GM15510 (cell line): ENCODE measurements around the gene DIS3L2.

Experiments
- POLR2A ChIP-seq: IDR thresholded peaks from 3 replicates; pipeline ENCODE4 v1.6.1; 2011; ENCODE audit warnings: borderline replicate concordance; ENCODE audit not compliant: insufficient read length; ENCODE audit errors: extremely low read depth

DIS3L2 gene

DNA sequence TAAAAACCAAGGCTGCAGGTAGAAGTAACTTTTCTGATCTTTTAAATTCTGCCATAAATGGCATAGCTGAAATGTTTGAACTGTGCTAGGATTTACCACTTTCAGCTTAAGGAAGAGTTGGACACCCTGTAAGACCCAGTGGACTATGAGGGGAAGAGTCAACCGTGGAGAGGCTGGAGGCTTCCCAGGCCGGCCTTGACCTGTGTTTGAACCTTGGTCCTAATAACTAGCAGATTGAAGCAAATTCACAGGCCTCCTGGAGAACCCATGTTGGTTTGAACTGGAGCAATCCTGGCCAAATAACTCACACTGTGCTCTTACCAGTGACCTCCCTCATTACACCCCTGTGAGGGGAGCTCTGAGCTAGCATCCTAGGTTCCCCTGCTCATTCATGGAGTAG is 329.8 kb downstream of the DIS3L2 start:
- TF ChIP-seq POLR2A: no peak

DNA sequence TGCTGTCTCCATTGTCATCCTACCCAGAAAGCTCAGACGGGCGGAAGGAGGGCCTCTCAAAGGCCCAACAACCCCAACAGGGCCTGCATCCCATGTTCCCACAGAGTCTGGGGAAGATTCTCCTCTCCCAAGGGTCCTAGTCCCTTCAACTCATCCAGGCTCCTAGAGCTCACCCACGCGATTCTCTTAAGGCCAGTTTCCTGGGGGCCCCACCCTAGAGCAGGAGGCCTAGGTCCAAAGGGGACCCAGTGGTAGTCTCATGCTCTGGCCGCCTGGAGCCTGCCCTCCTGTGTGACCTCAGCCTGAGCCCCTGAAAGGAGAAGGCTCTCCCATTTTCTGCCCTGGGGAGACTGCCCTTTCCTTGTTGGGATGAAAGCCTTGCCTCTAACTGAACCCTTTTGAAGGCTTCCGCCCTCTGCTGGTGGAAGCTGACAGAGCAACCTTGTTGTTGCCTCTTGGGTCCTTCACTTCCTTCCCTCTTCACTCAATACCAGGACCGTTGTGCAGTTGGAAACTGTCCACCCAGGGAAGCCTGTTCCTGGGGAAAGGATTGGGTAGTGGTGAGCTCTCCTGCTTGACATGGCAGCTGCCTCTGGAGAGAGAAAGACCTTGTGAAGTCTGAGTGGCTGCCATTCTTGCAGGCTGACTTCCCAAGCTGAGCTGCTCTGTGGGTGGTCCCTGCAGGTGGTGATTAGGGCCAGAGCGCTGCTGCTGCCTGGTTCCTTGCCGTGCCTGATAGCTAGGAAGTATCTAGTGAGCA is 331.1 kb downstream of the DIS3L2 start:
- TF ChIP-seq POLR2A: no peak

DNA sequence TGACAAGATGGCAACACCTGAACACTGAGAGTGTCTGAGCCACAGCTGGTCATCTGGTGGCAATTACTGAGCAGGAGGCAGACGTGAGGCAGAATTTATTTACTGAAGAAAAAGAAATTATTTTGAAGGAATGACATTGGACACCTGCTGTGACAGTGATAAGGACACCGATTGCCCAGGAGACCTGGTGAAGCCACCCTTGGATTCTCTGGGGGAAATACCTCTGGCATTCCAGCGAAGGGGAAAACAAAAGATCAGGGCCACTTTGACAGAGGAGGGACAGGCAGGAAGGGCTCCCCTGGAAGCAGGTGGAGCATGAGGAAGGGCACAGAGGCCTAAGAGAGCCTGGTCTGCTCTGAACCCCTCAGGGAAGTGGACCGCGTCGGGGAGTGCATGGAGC is 331.7 kb downstream of the DIS3L2 start:
- no peak for TF ChIP-seq POLR2A

DNA sequence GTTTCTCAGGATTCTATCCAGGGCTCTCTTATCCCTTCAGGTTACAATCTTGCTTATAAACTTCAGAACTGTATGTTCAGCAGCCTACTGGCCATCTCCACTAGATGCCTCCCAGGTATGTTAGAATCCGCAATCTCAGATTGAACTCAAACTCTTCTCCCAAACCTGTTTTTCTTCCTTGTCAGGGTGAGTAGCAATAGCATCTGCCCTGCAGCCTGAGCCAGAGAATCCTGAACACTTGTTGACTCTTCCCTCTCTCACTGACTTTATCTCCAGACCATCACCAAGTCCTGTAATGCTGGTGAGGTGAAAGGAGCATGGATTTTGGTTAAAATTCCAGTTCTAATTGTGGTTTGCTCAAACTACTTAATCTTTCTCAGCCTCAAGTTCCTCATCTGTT is 334.5 kb downstream of the DIS3L2 start:
- no peak for TF ChIP-seq POLR2A

DNA sequence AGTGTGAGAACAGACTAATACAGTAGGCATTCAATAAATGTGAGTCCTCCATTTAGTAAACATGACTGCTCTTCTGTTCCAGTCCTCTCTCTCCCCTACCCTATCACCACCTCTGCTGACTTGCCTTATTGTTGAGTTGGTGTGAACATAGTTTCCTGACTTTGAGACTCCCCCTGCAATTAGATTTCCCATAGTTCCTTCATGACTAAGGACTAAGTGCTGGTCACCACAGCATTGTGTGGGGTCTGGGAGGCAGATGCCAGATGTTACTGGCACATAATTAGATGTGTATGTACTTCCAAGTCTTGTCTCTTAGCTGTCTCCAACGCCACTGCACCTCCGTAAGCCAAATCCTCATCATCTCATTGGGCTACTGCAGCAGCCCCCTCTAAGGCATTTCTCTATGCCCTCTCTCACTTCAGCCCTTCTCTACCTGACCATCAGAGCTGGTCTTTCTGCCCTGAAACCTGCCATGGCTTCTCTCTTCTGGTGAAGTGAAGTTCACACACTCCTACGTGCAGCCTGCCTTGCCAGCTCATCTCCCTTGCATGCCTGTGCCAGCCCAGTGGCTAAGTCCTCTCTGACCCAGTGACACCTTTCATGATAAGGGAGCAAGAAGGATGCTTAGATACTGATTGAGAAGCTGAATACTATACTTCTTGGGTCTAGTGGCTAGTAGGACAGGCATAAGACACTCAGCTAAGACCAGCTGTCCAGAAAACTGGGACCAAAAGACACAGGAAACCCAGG is 335.4 kb downstream of the DIS3L2 start:
- no peak for TF ChIP-seq POLR2A

DNA sequence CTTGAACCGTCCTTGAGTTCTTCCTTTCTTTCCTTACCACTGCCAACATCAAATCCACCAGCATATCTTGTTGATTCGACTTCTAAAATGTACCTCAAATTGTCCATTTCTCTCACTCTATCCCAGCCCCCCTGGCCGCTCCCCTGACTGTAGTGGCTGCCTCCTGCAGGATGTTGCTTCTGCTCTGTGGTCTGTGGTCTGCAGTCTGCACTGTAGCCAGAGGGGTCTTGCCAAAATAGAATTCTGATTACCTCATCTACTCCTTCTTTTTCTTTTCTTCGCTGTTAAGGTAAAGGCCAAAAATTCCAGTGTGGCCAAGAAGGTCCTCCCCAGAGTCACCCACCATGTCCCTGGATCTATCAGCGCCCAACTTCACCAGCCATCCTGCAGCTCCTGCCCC is 337.6 kb downstream of the DIS3L2 start:
- TF ChIP-seq POLR2A: no peak

DNA sequence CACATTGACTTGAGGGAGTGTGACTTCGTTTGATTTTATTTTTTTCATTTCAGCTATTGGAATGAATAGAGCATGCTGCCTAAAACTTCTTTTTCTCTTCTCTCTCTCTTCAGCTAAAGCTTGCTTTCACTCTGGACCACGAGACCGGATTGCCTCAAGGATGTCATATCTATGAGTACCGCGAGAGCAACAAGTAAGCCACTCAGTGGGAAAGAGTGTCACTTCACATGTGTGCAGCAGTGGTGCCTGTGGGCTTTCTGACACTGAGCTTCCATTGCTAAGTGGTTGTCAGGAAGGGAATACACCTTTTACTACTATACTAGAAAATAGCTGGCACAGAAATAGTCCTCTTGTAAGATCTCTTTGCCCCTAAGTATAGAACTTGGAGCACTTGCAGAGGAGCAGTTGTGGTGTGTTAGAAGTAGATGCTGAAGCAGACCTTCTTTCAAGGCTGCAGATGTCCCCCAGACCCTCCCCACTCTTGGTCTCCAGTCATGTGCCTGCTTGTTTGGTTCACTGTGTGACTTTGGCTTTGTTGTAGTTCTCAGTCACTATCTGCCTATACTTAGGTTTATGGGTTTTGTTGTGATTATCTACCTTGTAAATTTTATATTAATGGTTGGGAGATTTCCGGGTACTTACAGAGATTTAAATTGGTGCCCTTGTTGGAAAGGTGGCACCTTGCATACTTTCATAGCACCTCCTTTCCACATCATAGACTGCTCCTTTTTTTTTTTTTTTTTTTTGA is 338.6 kb downstream of the DIS3L2 start:
- no peak for TF ChIP-seq POLR2A

DNA sequence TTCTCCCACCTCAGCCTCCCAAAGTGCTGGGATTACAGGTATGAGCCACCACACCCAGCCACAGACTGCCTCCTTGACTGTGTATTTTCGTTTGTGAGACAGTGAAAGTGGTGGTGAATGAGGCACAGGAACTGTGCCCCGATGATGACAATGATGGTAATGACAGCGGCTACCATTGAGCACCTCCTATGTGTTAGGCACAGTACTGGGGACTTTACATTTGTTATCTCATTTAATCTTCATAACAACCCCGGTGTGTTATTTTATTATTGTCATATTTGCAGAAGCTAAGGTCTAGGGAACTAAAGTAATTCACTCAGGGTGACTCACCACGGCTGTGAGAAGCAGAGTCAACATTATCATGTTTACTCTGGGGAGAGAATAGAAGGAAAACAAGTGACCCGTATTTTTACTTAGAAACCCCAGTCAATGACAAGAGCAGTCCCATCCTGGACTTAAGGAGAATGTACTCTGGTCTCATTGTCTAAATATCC is 339.4 kb downstream of the DIS3L2 start:
- no peak for TF ChIP-seq POLR2A

DNA sequence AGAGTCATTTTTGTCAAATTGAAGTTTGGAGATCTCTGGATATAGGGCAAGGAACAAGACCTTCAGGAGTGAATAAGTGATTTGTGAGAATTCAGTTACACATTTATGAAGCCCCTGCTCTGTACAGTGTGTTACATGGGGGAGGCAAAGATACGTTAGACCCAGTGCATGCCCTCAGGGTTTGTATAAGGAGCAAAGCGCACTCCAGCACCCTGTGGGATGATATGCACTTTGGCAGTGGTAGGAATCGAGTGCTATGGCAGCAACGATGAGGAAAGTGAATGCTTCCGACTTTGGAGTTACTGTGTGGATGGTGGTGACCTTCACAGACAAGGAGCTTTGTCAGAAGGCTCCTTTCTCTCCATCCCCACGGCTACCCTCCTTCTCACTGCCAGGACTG is 342.7 kb downstream of the DIS3L2 start:
- TF ChIP-seq POLR2A: no peak

DNA sequence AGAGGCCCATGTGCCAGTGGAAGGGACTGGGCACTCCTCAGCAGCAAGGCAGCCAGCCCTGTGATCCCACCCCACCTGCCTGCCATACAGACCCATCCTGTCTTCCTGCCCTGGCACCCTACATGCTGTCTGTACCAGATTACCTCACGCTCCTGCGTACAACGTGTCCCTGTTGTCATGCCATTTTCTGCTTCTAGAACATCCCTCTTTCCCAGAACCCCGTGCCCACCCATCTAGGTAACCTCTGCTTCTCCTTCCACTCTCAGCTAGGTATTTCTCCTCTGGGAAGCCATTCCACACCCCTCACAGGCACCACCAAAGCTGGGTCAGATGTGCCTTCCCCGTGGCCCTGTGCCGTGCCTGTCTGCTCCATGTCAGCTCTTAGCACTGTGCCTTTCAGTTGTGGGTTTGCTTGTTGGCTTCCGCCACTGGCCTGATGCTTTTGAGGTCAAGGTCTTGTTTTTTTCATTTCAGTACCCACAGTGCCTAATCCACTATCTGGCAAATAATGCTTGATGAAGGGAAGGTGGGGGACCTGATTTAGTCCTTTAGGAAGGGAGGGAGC is 345.3 kb downstream of the DIS3L2 start:
- no peak for TF ChIP-seq POLR2A

DNA sequence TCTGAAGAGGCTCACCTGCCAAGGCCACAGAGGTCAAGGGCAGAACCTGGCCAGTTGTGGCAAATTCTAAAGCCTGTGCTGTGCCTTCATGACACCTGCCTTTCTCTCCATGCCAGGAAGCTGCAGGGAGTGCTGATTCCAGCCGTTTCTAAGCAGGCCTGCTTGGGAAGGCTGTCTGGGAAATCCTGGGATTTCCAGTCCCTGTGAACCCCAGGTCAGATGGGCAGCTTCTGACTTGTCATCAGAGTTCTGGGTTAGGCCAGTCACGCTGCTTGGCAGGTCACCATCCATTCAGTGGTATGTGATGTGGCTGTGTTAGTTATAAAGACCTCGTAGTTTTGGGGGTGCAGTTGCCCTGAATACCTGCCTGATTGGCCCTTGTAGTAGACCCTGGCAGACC is 346.3 kb downstream of the DIS3L2 start:
- no peak for TF ChIP-seq POLR2A

DNA sequence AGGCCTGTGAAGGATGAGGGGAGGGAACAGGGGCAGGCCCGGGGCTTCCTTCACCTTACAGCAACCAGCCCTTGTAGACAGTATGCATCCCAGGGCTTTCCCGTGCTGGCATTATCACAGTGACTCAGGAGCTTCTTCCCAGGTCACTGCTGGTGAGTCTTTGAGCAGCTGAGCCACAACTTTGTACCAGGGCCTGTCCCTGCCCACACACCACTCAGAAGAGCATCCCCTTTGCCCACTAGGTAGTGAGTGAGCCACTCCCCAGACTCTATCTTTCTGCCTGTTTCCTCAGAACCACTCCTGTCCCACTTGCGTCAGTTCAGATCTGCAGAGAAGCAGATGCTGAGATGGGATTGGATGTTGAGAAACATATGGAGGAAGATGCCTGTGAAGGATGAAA is 347.5 kb downstream of the DIS3L2 start:
- no peak for TF ChIP-seq POLR2A

DNA sequence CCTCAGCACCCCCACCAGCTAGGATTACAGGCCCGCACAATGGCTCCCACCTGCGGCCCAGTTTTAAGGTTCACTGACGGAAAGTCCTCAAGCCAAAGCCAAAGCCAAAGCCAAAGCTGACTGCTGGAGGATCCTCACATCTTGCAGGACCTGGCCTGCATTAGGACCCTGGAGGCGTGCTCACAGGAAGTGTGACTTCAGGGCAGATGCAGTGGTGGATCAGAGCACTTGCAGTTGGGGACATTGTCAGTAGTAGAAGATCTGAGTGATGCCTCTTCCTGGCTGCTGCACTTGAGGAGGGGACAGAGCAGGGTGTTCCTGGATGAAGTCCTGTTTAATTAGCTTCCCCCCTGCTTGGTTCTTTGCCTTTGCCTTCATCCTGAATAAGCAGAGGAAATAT is 348.1 kb downstream of the DIS3L2 start:
- no peak for TF ChIP-seq POLR2A

DNA sequence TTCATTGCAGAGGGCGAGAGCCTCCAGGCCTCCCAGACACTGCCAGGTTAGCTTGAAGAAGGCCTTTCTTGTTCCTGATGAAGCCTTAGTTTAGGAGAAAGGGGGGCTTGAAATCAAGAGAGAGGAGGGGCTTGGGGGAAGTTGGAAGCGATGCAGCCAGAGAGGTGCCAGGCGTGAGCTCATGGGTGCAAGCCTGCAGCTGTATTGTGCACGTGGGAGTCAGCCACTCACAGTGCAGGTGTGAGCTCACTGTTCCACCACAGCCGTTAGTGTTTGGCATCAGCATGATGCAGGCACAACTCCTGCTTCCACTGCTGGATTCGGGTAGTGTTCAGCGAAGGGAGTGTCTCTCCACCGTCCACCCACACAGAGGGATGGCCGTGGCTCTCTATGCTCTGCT is 348.6 kb downstream of the DIS3L2 start:
- TF ChIP-seq POLR2A: no peak

DNA sequence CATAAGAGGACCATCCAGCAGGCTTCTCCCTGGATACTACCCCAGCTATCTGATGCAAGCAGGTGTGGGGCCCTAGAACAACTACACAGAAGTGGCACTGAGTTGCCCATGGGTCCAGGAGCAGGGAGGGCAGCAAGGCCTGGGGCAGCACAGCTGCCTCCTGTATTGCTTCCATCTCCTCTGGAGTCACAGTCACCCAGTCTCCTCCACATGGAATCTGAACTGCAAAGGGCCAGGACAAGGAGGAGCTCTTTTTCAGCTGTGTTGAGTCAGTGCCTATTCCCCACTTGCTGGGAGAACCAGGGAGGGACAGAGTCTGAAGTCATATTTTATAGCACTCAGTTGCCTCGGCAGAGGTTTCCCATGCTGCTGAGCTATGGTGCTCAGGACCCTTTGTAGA is 349.2 kb downstream of the DIS3L2 start:
- no peak for TF ChIP-seq POLR2A
